ENCODE results near the gene FMN1.

- TF ChIP-seq EZH2 (IDR thresholded peaks at IDR 0.05; ENCODE audit: borderline replicate concordance, low read depth, low read length, poor library complexity, severe bottlenecking) (no peak), CTCF (conservative IDR thresholded peaks at IDR 0.05; ENCODE audit: low read depth, low read length) (no peak)
These were observed 49.4 kb upstream of the FMN1 start for GRCh38 chr15:33243869-33244268.

Measured in A673 (cell line).